PFSK-1 (cell line): ENCODE results near the gene NME7.

Experiments used
- FOXP2 ChIP-seq: optimal IDR thresholded peaks from 2 replicates; pipeline ENCODE3; 2011; ENCODE audit warnings: borderline replicate concordance, control low read depth, inconsistent platforms; ENCODE audit not compliant: insufficient read depth; ENCODE audit errors: extremely low read length, extremely low read depth
- POLR2AphosphoS5 ChIP-seq: IDR thresholded peaks from 2 replicates; pipeline ENCODE4 v1.6.1; 2012; ENCODE audit warnings: low read depth, mild to moderate bottlenecking, control low read depth, low read length, moderate library complexity
- SIN3A ChIP-seq: IDR thresholded peaks from 2 replicates; pipeline ENCODE4 v1.6.1; 2012; ENCODE audit warnings: mild to moderate bottlenecking, low read length, moderate library complexity, borderline replicate concordance; ENCODE audit not compliant: insufficient read depth
- TAF1 ChIP-seq: IDR thresholded peaks from 2 replicates; pipeline ENCODE4 v1.6.1; 2012; ENCODE audit warnings: low read length, control low read depth, borderline replicate concordance; ENCODE audit not compliant: insufficient read depth
- TF ChIP-seq, protein P1 (sequence below), 2 experiments: IDR thresholded peaks; 2 replicates each; pipeline versions ENCODE4 v1.6.1 to v1.8.0; 2011 to 2012; ENCODE audit warnings: low read depth in 2 of 2, low read length in 2 of 2, control low read depth in 1 of 2, inconsistent platforms in 1 of 2, mild to moderate bottlenecking in 1 of 2, moderate library complexity in 1 of 2; ENCODE audit not compliant: insufficient read depth in 1 of 2

Gene NME7

DNA sequence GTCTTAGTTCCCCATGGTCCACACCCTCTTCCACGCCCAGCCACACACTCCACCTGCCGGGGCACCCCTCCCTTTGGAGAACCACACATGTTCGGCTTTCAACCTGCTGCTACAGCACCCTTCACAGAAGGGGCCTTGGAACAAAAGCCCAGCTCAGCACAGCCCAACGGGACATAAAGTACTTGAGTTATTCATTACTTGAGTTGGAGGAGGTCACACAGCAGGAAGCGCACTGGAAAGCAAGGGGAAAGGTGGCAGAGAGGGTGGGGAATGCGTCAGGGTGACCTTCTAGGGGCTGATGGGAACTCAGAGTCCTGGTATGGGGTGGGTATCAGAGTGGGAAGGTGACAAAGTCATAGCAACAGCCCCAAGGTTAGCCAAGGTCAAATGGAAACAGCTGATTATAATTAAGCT lies 264.1 kb downstream of the NME7 start:
- TF ChIP-seq FOXP2 (no peak), TAF1 (no peak), SIN3A (no peak), POLR2AphosphoS5 (no peak)
- TF ChIP-seq, protein P1, sequence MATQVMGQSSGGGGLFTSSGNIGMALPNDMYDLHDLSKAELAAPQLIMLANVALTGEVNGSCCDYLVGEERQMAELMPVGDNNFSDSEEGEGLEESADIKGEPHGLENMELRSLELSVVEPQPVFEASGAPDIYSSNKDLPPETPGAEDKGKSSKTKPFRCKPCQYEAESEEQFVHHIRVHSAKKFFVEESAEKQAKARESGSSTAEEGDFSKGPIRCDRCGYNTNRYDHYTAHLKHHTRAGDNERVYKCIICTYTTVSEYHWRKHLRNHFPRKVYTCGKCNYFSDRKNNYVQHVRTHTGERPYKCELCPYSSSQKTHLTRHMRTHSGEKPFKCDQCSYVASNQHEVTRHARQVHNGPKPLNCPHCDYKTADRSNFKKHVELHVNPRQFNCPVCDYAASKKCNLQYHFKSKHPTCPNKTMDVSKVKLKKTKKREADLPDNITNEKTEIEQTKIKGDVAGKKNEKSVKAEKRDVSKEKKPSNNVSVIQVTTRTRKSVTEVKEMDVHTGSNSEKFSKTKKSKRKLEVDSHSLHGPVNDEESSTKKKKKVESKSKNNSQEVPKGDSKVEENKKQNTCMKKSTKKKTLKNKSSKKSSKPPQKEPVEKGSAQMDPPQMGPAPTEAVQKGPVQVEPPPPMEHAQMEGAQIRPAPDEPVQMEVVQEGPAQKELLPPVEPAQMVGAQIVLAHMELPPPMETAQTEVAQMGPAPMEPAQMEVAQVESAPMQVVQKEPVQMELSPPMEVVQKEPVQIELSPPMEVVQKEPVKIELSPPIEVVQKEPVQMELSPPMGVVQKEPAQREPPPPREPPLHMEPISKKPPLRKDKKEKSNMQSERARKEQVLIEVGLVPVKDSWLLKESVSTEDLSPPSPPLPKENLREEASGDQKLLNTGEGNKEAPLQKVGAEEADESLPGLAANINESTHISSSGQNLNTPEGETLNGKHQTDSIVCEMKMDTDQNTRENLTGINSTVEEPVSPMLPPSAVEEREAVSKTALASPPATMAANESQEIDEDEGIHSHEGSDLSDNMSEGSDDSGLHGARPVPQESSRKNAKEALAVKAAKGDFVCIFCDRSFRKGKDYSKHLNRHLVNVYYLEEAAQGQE (IDR thresholded peaks at IDR 0.05; ENCODE audit: insufficient read depth in 1 of 2, low read depth in 2 of 2, low read length in 2 of 2): no peak

DNA sequence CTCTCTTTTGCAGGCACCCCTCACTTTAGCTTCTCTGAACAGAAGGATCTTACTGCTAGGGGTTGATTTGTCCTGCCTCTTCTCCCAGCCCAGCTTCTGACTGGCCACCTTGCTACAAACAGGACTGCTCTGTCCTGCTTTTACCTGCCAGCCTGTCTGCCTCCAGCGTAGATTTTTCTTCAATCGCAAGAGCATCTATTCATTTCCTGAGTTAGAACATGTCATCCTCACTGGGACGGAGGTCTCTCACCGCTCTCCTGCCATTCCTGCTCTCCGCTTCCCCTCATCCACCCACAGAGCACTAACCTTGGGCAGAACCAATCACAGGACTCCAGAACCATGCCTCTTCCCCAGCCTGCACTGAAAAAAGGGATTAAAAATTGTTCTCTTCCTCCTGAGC lies 264.6 kb downstream of the NME7 start:
- no peak for TF ChIP-seq POLR2AphosphoS5
- TF ChIP-seq FOXP2: no peak
- TF ChIP-seq TAF1: no peak
- TF ChIP-seq, protein P1 (IDR thresholded peaks at IDR 0.05; ENCODE audit: insufficient read depth in 1 of 2, low read depth in 2 of 2, low read length in 2 of 2): no peak
- TF ChIP-seq SIN3A: no peak

DNA sequence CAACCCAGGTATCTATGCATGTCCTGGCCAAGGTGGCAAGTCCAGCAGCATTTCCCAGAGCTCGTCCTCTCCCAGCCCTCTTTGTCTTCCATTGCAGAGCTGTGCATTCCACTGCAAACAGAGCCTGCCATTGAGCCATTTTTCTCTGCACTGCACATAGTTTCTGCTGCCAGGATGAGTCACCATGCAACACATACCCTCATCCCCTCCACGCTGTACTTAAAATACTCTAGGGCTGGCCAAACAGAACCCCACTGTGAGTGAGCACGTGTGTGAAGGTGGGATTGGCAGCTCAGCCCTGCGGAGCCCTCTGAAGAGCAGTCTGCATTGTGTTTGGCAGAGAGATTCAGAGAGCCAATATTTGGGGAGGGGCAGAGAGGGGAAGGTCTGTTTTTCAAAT lies 265.0 kb downstream of the NME7 start:
- TF ChIP-seq POLR2AphosphoS5 (no peak), TAF1 (no peak), SIN3A (no peak), FOXP2 (no peak)
- TF ChIP-seq, protein P1 (IDR thresholded peaks at IDR 0.05; ENCODE audit: insufficient read depth in 1 of 2, low read depth in 2 of 2, low read length in 2 of 2): no peak

DNA sequence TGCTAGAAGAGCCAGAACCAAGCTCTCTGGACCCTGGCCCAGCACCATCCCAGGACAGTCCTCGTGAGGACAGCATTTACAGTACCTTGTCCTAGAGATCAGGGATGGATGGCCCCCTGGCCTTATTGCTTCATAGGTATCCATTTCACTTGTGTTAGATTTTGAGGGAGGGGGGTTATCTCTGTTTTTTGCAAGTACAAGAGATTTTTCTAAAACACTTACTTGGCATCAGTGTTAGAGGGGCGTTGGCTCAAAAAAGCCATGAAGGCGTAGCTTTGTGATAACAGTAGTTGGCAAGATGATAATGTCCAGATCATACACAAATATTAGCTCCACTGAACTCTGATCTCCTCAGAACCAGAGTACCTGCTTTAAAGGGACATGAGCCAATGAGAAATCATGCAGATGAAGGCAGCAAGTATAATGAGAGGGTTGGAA lies 266.9 kb downstream of the NME7 start:
- TF ChIP-seq SIN3A: no peak
- TF ChIP-seq FOXP2: no peak
- TF ChIP-seq, protein P1 (IDR thresholded peaks at IDR 0.05; ENCODE audit: insufficient read depth in 1 of 2, low read depth in 2 of 2, low read length in 2 of 2): no peak
- TF ChIP-seq TAF1: no peak
- TF ChIP-seq POLR2AphosphoS5: no peak

DNA sequence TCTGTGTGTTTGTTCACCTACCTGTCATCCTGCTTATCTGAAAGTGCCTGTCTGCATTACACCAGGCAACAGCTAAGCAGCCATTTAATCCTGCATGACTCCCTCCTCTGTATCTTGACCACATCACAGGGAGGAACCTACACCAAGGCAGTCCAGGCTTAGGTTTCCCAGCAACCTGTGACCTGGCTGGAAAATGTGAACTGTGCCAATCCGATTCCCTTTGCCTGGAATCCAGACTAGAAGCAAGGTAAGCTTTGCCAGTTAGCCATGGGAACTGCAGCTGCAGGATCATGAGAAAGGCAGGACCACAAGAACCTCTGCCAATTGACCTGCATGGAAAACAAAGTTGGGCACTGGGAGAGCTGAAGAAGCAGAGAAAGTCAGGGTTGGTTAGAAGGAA lies 267.4 kb downstream of the NME7 start:
- no peak for TF ChIP-seq FOXP2
- TF ChIP-seq, protein P1 (IDR thresholded peaks at IDR 0.05; ENCODE audit: insufficient read depth in 1 of 2, low read depth in 2 of 2, low read length in 2 of 2): no peak
- TF ChIP-seq SIN3A: no peak
- no peak for TF ChIP-seq TAF1
- TF ChIP-seq POLR2AphosphoS5: no peak
